Activated T-cell treated with anti-CD3 and anti-CD28 coated beads, Interleukin-2, amount 50 U/mL, for 48 hours (primary cell): ENCODE measurements around the gene NINL.
"Not testable (repeated sequence)": the region's sequence is repeated elsewhere in the genome, so short reads cannot be mapped to it uniquely, and the experiment has no call there.

Experiments
- DNase-seq, 2 experiments: peaks; one replicate each; pipeline ENCODE4 v3.0.0-alpha.2; 2020

Gene NINL

GRCh38 chr20:25481235-25481917 lies 104.0 kb downstream of the NINL start:
- DNase-seq = no peak

GRCh38 chr20:25480797-25481196 lies 104.5 kb downstream of the NINL start:
- no peak for DNase-seq

- DNase-seq = no peak
Measured at GRCh38 chr20:25480156-25480555, 105.2 kb downstream of the NINL start.

- DNase-seq = no peak
Measured at GRCh38 chr20:25479638-25480037, 105.7 kb downstream of the NINL start.

- DNase-seq = no peak
Measured at GRCh38 chr20:25478889-25479568, 106.3 kb downstream of the NINL start.

GRCh38 chr20:25477014-25477882 lies 108.1 kb downstream of the NINL start:
- no peak for DNase-seq

GRCh38 chr20:25476106-25477013 lies 109.0 kb downstream of the NINL start:
- no peak for DNase-seq

- not testable (repeated sequence) for DNase-seq
Measured at GRCh38 chr20:25473297-25473696, 112.0 kb downstream of the NINL start.

GRCh38 chr20:25471020-25471419 lies 114.3 kb downstream of the NINL start:
- no peak for DNase-seq

GRCh38 chr20:25470045-25470444 lies 115.3 kb downstream of the NINL start:
- DNase-seq = peak; percentile 51 to 59

GRCh38 chr20:25469558-25469957 lies 115.8 kb downstream of the NINL start:
- DNase-seq = no peak

- DNase-seq = no peak
Measured at GRCh38 chr20:25468126-25469075, 116.9 kb downstream of the NINL start.

GRCh38 chr20:25467441-25467840 lies 117.9 kb downstream of the NINL start:
- DNase-seq = no peak

- DNase-seq = no peak
Measured at GRCh38 chr20:25466846-25467245, 118.5 kb downstream of the NINL start.

GRCh38 chr20:25465243-25466135 lies 119.8 kb downstream of the NINL start:
- no peak for DNase-seq

GRCh38 chr20:25464501-25465242 lies 120.7 kb downstream of the NINL start:
- DNase-seq = no peak

- no peak for DNase-seq
Measured at GRCh38 chr20:25461786-25462545, 123.4 kb downstream of the NINL start.

- DNase-seq = no peak
Measured at GRCh38 chr20:25461281-25461650, 124.1 kb downstream of the NINL start.
